NT2/D1 (cell line): ENCODE results near the gene ZDHHC19.

Experiments
- DNase-seq: peaks from one replicate; pipeline ENCODE4 v3.0.0-alpha.2; 2011; ENCODE audit warnings: low read depth, low spot score
- H3K27me3 ChIP-seq: 2 replicates; pipeline ENCODE4 v1.6.0; 2011; ENCODE audit warnings: mild to moderate bottlenecking; ENCODE audit not compliant: insufficient read length, insufficient read depth
- H3K36me3 ChIP-seq: 2 replicates; pipeline ENCODE4 v1.6.1; 2011; ENCODE audit warnings: mild to moderate bottlenecking, low read length, mixed read lengths; ENCODE audit not compliant: insufficient read depth, insufficient read length
- H3K4me1 ChIP-seq: 2 replicates; pipeline ENCODE4 v1.5.1; 2011; ENCODE audit not compliant: insufficient read depth, insufficient read length
- H3K4me3 ChIP-seq: 2 replicates; pipeline ENCODE4 v1.5.1; 2011; ENCODE audit warnings: low read depth; ENCODE audit not compliant: insufficient read length
- H3K9ac ChIP-seq: 2 replicates; pipeline ENCODE4 v1.6.0; 2011; ENCODE audit warnings: low read depth; ENCODE audit not compliant: insufficient read length
- H3K9me3 ChIP-seq: 2 replicates; pipeline ENCODE4 v1.5.1; 2011; ENCODE audit warnings: mild to moderate bottlenecking, low read length; ENCODE audit not compliant: insufficient read depth
- SUZ12 ChIP-seq: IDR thresholded peaks from 2 replicates; pipeline ENCODE4 v1.6.1; 2011; ENCODE audit not compliant: insufficient read length, insufficient read depth; ENCODE audit errors: extremely low read depth
- YY1 ChIP-seq: IDR thresholded peaks from 2 replicates; pipeline ENCODE4 v1.6.1; 2011; ENCODE audit not compliant: insufficient read length, insufficient read depth
- ZNF274 ChIP-seq: IDR thresholded peaks from 2 replicates; pipeline ENCODE4 v1.6.1; 2011; ENCODE audit warnings: mild to moderate bottlenecking, low read depth, low read length

ZDHHC19 gene

GRCh38 chr3:196195664-196196265 lies 15.4 kb downstream of the ZDHHC19 start:
- Histone ChIP-seq H3K36me3 (no peaks in the 10 kb centered on the region), H3K4me1 (peaks cover 24% of the 10 kb centered on the region), H3K9ac (peak overlapping the region; percentile 28), H3K27me3 (no peaks in the 10 kb centered on the region), H3K9me3 (no peaks in the 10 kb centered on the region), H3K4me3 (no peak overlapping the region)
- TF ChIP-seq SUZ12, result no peak
- TF ChIP-seq ZNF274, result no peak
- no peak for TF ChIP-seq YY1
- no peak for DNase-seq

- no peak for DNase-seq
- peak overlapping the region; percentile 29 for H3K9ac ChIP-seq
- H3K27me3 ChIP-seq, result no peaks in the 10 kb centered on the region
- H3K4me1 ChIP-seq, result peaks cover 24% of the 10 kb centered on the region
- no peaks in the 10 kb centered on the region for H3K9me3 ChIP-seq
- H3K36me3 ChIP-seq, result no peaks in the 10 kb centered on the region
- H3K4me3 ChIP-seq, result no peak overlapping the region
- no peak for TF ChIP-seq ZNF274
- TF ChIP-seq SUZ12, result no peak
- TF ChIP-seq YY1, result no peak
Observed at GRCh38 chr3:196194542-196194915, 16.7 kb downstream of the ZDHHC19 start.

- no peak for DNase-seq
- no peaks in the 10 kb centered on the region for H3K27me3 ChIP-seq
- H3K4me3 ChIP-seq, result no peak overlapping the region
- H3K9ac ChIP-seq, result peak overlapping the region; percentile 29
- TF ChIP-seq SUZ12 (no peak), ZNF274 (no peak), YY1 (no peak)
- no peaks in the 10 kb centered on the region for H3K36me3 ChIP-seq
- H3K9me3 ChIP-seq, result no peaks in the 10 kb centered on the region
- H3K4me1 ChIP-seq, result peaks cover 26% of the 10 kb centered on the region
Observed at GRCh38 chr3:196193736-196194541, 17.3 kb downstream of the ZDHHC19 start.

- DNase-seq, result no peak
- no peak overlapping the region for H3K4me3 ChIP-seq
- peaks cover 24% of the 10 kb centered on the region for H3K4me1 ChIP-seq
- H3K9me3 ChIP-seq, result no peaks in the 10 kb centered on the region
- TF ChIP-seq ZNF274, result no peak
- no peak for TF ChIP-seq YY1
- no peak for TF ChIP-seq SUZ12
- no peak overlapping the region for H3K9ac ChIP-seq
- H3K36me3 ChIP-seq, result no peaks in the 10 kb centered on the region
- no peaks in the 10 kb centered on the region for H3K27me3 ChIP-seq
Observed at GRCh38 chr3:196193133-196193735, 18.0 kb downstream of the ZDHHC19 start.

DNA sequence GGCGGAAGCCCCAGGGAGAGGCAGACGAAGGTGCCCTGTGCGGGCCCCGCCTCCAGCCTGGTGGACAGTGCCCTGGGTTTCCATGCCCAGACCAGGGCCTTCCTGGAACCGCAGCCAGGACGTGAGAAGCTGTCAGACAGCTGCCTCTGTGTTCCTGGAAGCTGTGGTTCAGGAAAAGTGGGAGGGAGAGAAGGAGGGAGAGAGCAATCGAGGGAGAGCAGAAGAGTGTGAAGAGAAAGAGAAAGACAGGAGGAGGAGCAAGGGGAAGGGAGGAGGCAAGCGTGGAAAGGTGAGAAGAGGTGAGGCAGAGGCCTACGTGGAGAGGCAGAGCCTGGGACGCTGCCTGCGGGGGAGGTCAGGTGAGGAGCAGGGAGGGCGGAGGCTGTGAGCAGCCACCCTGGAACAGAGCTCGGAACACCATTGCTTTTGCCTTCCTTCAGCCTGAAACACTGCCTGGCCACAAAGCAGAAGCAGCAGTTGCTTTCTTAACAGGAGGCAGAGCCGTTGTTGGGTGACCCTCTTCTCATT lies 18.6 kb downstream of the ZDHHC19 start:
- no peak overlapping the region for H3K9ac ChIP-seq
- no peaks in the 10 kb centered on the region for H3K36me3 ChIP-seq
- H3K4me3 ChIP-seq, result no peak overlapping the region
- peaks cover 22% of the 10 kb centered on the region for H3K4me1 ChIP-seq
- H3K27me3 ChIP-seq, result no peaks in the 10 kb centered on the region
- DNase-seq, result no peak
- TF ChIP-seq SUZ12 (no peak), YY1 (no peak), ZNF274 (no peak)
- H3K9me3 ChIP-seq, result no peaks in the 10 kb centered on the region

GRCh38 chr3:196192036-196192523 lies 19.1 kb downstream of the ZDHHC19 start:
- no peak overlapping the region for H3K4me3 ChIP-seq
- H3K27me3 ChIP-seq, result no peaks in the 10 kb centered on the region
- no peaks in the 10 kb centered on the region for H3K36me3 ChIP-seq
- H3K4me1 ChIP-seq, result peaks cover 24% of the 10 kb centered on the region
- H3K9me3 ChIP-seq, result no peaks in the 10 kb centered on the region
- peak overlapping the region; percentile 26 for H3K9ac ChIP-seq
- TF ChIP-seq YY1 (no peak), SUZ12 (no peak), ZNF274 (no peak)
- no peak for DNase-seq
